K562 (cell line): Measurements from ENCODE around the gene NRXN2. TPM values are rescaled to one million over a fixed set of nuclear protein-coding genes. Genes with fewer than 3 reads are reported as not detected.
A peak's percentile ranks its signal among the peaks of the same experiment; 100 is the strongest.

Experiments used
- ATAC-seq: fragments of 200-7000 bp; cut with Tn5 transposase; 3 replicates; pipeline ENCODE4 v1.9.1; 2020; ENCODE audit warnings: moderate library complexity
- BruUV-seq: library from RNA; stranded (reverse); fragments of 400-500 nt; replicated peaks from 2 replicates; lab custom pipeline; 2021; lab: Mats Ljungman, UMichigan
- CTCF ChIA-PET: fragments of 300-600 bp; formaldehyde crosslinking; extraction: SDS; loops from one replicate; lab custom pipeline; 2021; ENCODE audit warnings: low intra/inter-chr PET ratio; lab: Yijun Ruan, JAX
- POLR2A ChIA-PET: fragments of 300-600, 350-650 bp; sonication (Branson Sonifier 250); formaldehyde crosslinking; extraction: SDS; loops from one replicate; lab custom pipeline; 2021; ENCODE audit warnings: antibody characterized with exemption, inconsistent platforms; lab: Yijun Ruan, JAX
- DNase-seq, 4 experiments: peaks; one replicate each; pipeline versions ENCODE4 v3.0.0 to v3.0.0-alpha.2; 2011 to 2018; ENCODE audit warnings: low spot score in 3 of 4, mixed read lengths in 3 of 4; ENCODE audit errors: extremely low read depth in 1 of 4
- FAIRE-seq: peaks from 2 replicates; lab custom pipeline; 2011; peaks lifted over from hg19 to GRCh38; lab: Jason Lieb, UNC
- H2AFZ ChIP-seq: 2 replicates; pipeline ENCODE4 v1.6.0; 2011; ENCODE audit warnings: low read depth, low read length, control low read depth, inconsistent platforms
- H3K27ac ChIP-seq: fragments of 200-600 bp; 3 replicates; pipeline ENCODE4 v1.8.0; 2011; ENCODE audit warnings: low read depth, mild to moderate bottlenecking, control low read depth, inconsistent platforms, low read length, moderate library complexity, mixed read lengths; ENCODE audit errors: extremely low read depth
- H3K27me3 ChIP-seq, 2 experiments: fragments of 300-600 bp in 1 of 2; 2 replicates in 1 of 2; 3 replicates in 1 of 2; pipeline versions ENCODE4 v1.6.0 to v1.8.0; 2011; ENCODE audit warnings: inconsistent platforms in 2 of 2, low read length in 2 of 2, mild to moderate bottlenecking in 1 of 2, mixed read lengths in 1 of 2, moderate library complexity in 1 of 2; ENCODE audit not compliant: control insufficient read depth in 2 of 2, insufficient read depth in 2 of 2
- H3K36me3 ChIP-seq: fragments of 300-600 bp; 3 replicates; pipeline ENCODE4 v1.8.0; 2011; ENCODE audit warnings: mild to moderate bottlenecking, low read length, inconsistent platforms; ENCODE audit not compliant: control insufficient read depth, insufficient read depth
- H3K4me1 ChIP-seq, 2 experiments: fragments of 200-600 bp in 1 of 2; replicated peaks in 1 of 2; 2 replicates in 1 of 2; 3 replicates in 1 of 2; pipeline versions ENCODE4 v1.5.1 to v1.8.0; 2011; ENCODE audit warnings: inconsistent platforms in 2 of 2, low read length in 2 of 2, mild to moderate bottlenecking in 1 of 2, mixed read lengths in 1 of 2, moderate library complexity in 1 of 2; ENCODE audit not compliant: control insufficient read depth in 2 of 2, insufficient read depth in 2 of 2
- H3K4me2 ChIP-seq: 2 replicates; pipeline ENCODE4 v1.6.1; 2011; ENCODE audit warnings: low read length, control low read depth, inconsistent platforms, mixed read lengths; ENCODE audit not compliant: insufficient read depth
- H3K4me3 ChIP-seq: fragments of 200-600 bp; sonication (generic), shearing (Covaris generic); 2 replicates; pipeline ENCODE4 v1.5.1; 2016; ENCODE audit warnings: control low read depth, inconsistent platforms
- H3K79me2 ChIP-seq: fragments of 200-600 bp; 3 replicates; pipeline ENCODE4 v1.8.0; 2011; ENCODE audit warnings: low read length, inconsistent platforms; ENCODE audit not compliant: control insufficient read depth, insufficient read depth
- H3K9ac ChIP-seq, 2 experiments: 2 replicates each; pipeline versions ENCODE4 v1.6.0 to v1.6.1; 2011; ENCODE audit warnings: low read depth in 2 of 2, low read length in 2 of 2, control low read depth in 1 of 2, inconsistent platforms in 1 of 2, mild to moderate bottlenecking in 1 of 2, mixed read lengths in 1 of 2; ENCODE audit not compliant: insufficient read depth in 1 of 2
- H3K9me1 ChIP-seq: one replicate; pipeline ENCODE4 v1.6.0; 2011; ENCODE audit warnings: inconsistent platforms, mild to moderate bottlenecking, low read length, moderate library complexity; ENCODE audit not compliant: control insufficient read depth, insufficient read depth
- H3K9me3 ChIP-seq: replicated peaks from 2 replicates; pipeline ENCODE4 v1.5.1; 2011; ENCODE audit warnings: low read depth, low read length, inconsistent platforms; ENCODE audit not compliant: control insufficient read depth, insufficient read depth
- H4K20me1 ChIP-seq: replicated peaks from 2 replicates; pipeline ENCODE4 v1.6.1; 2011; ENCODE audit warnings: low read length, inconsistent platforms, mixed read lengths; ENCODE audit not compliant: control insufficient read depth, insufficient read depth
- BRD9 ChIP-seq: fragments of 450-650 bp; IDR thresholded peaks from 2 replicates; pipeline ENCODE4 v1.6.1; 2018; ENCODE audit warnings: low read depth; ENCODE audit not compliant: partially characterized antibody
- CEBPG ChIP-seq, 3 experiments: fragments of 200-800 bp in 1 of 3; sonication (Bioruptor generic) in 1 of 3; sonication (generic) in 1 of 3; formaldehyde crosslinking in 1 of 3; IDR thresholded peaks in 2 of 3; conservative IDR thresholded peaks in 1 of 3; 2 replicates each; pipeline versions ENCODE4 v1.6.1 to v1.8.0; 2016 to 2022; ENCODE audit warnings: missing compliant biosample characterization in 2 of 3, missing genetic modification characterization in 2 of 3, mild to moderate bottlenecking in 1 of 3, missing genetic modification reagents in 1 of 3
- ZNF224 ChIP-seq: sonication (generic); formaldehyde crosslinking; IDR thresholded peaks from 2 replicates; pipeline ENCODE4 v1.8.0; 2022; ENCODE audit warnings: mild to moderate bottlenecking, missing genetic modification reagents
- WGBS: fragments of 100-300 bp; shearing (Covaris generic); methylation state at CpG from one replicate; pipeline ENCODE4 v1.1.6; 2016; ENCODE audit warnings: low coverage, mixed read lengths; ENCODE audit not compliant: insufficient coverage; ENCODE audit errors: missing lambda C conversion rate; 5-methylcytosine and 5-hydroxymethylcytosine counted together
- in situ Hi-C: fragments of 300-500 bp; cut with MboI; formaldehyde crosslinking; loops from 4 replicates; pipeline ENCODE4 v1.15.0; 2018; ENCODE audit warnings: inconsistent platforms, mixed read lengths
- intact Hi-C: fragments of 100-400 bp; cut with micrococcal nuclease; formaldehyde crosslinking; loops from 2 replicates; pipeline ENCODE4 v1.14.2; 2022
- polyA plus RNA-seq, 8 experiments: library from polyadenylated mRNA; depleted of rRNA in 4 of 8; stranded (reverse) in 5 of 8; unstranded in 3 of 8; fragments of >200 nt; fragmentation: Nextera tagmentation in 2 of 8; fragmentation: Illumina TruSeq in 1 of 8; extraction: Ambion mirVana in 2 of 8; extraction: Trizol in 1 of 8; gene quantifications; 2 replicates each; pipeline versions ENCODE4 v1.2.1 to v1.2.3, GENCODE V29; 2011 to 2014; ENCODE audit warnings: inconsistent platforms in 1 of 8, missing spikeins in 1 of 8
- total RNA-seq, 7 experiments: library from RNA; depleted of rRNA in 6 of 7; stranded (reverse); fragments of >200 nt in 6 of 7; fragmentation: Illumina TruSeq in 2 of 7; extraction: Trizol in 2 of 7; gene quantifications; 2 replicates each; pipeline versions ENCODE4 v1.2.1 to v1.2.3, GENCODE V29; 2011 to 2021; ENCODE audit warnings: low replicate concordance in 1 of 7
- TF ChIP-seq, protein P1 (sequence below), 2 experiments: fragments of 450-650 bp; formaldehyde crosslinking in 1 of 2; IDR thresholded peaks; 2 replicates each; pipeline versions ENCODE4 v1.4.0 to v1.6.1; 2014 to 2020; ENCODE audit warnings: mild to moderate bottlenecking in 2 of 2, borderline replicate concordance in 1 of 2, low read depth in 1 of 2

Gene NRXN2
- total and polyA plus RNA-seq, 9 of the 15 experiments (the other 6 are each of a cell fraction or from before 2014, with no cell fraction given) = 0.07 to 0.47 (median 0.15) TPM; not detected in 4

DNA sequence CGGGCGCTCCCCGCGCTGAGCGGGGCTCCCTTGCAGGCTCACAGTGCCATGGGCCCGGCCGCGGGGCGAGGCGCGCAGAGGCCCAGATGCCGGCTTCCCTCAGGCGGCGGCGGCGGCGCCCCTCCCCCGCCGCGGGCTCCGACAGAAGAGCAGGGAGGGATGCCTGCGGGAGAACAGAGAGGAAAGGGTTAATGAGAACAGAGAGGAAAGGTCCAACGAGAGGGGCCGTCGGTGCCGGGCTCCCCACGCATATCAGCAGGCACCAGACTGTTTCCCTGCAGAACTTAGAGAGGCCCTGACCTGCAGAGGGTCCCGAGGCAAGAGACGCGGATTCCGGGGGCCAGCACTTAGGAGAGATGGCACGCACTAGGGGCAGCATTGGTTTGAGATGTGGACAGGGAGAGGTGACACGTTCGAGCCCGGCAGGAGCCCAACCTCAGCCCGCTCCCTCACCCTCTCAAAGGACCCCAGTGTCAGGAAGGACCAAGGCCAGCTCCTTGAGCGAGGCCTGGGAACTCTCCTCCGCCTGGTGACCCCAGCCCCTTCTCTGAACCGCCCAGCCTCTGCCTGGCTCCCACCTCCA lies 9.1 kb downstream of the NRXN2 start:
- 4% methylated on average over 31 of the region's 39 CpGs for WGBS
- H2AFZ ChIP-seq = no peak overlapping the region
- no TSS peak for BruUV-seq
- intact Hi-C loops = no loop called here
- H3K36me3 ChIP-seq = no peaks in the 10 kb centered on the region
- no peak overlapping the region for H3K4me2 ChIP-seq
- TF ChIP-seq, protein P1, sequence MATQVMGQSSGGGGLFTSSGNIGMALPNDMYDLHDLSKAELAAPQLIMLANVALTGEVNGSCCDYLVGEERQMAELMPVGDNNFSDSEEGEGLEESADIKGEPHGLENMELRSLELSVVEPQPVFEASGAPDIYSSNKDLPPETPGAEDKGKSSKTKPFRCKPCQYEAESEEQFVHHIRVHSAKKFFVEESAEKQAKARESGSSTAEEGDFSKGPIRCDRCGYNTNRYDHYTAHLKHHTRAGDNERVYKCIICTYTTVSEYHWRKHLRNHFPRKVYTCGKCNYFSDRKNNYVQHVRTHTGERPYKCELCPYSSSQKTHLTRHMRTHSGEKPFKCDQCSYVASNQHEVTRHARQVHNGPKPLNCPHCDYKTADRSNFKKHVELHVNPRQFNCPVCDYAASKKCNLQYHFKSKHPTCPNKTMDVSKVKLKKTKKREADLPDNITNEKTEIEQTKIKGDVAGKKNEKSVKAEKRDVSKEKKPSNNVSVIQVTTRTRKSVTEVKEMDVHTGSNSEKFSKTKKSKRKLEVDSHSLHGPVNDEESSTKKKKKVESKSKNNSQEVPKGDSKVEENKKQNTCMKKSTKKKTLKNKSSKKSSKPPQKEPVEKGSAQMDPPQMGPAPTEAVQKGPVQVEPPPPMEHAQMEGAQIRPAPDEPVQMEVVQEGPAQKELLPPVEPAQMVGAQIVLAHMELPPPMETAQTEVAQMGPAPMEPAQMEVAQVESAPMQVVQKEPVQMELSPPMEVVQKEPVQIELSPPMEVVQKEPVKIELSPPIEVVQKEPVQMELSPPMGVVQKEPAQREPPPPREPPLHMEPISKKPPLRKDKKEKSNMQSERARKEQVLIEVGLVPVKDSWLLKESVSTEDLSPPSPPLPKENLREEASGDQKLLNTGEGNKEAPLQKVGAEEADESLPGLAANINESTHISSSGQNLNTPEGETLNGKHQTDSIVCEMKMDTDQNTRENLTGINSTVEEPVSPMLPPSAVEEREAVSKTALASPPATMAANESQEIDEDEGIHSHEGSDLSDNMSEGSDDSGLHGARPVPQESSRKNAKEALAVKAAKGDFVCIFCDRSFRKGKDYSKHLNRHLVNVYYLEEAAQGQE (IDR thresholded peaks at IDR 0.05; ENCODE audit: borderline replicate concordance) = peak; percentile 27; the same call in 1 of the 2 replicates
- TF ChIP-seq, protein P1 (CRISPR knock-in tag; IDR thresholded peaks at IDR 0.05; ENCODE audit: low read depth) = no peak
- no peak for TF ChIP-seq CEBPG (CRISPR knock-in tag; IDR thresholded peaks at IDR 0.05)
- TF ChIP-seq CEBPG (tag; conservative IDR thresholded peaks at IDR 0.05 in 1 of 2, IDR thresholded peaks at IDR 0.05 in 1 of 2) = no peak
- TF ChIP-seq BRD9 = no peak
- TF ChIP-seq ZNF224 (CRISPR knock-in tag) = no peak
- TF ChIP-seq, all 486 proteins: peak for 1
- Histone ChIP-seq H4K20me1 (peaks cover 19% of the 10 kb centered on the region), H3K4me1 (peaks cover 12 to 41% of the 10 kb centered on the region in 2 experiments), H3K79me2 (no peaks in the 10 kb centered on the region), H3K9me3 (no peaks in the 10 kb centered on the region; the same call in 1 of the 2 replicates), H3K9me1 (no peaks in the 10 kb centered on the region), H3K9ac (no peak overlapping the region), H3K27ac (no peak overlapping the region), H3K4me3 (no peak overlapping the region), H3K27me3 (peaks cover 33 to 54% of the 10 kb centered on the region in 2 experiments)
- ATAC-seq = no peak
- no peak for FAIRE-seq
- POLR2A ChIA-PET = interaction anchor here (0.9 to 1.1 kb wide), 3 partner anchors 8 to 15 kb away, joined by 3 read pairs; no protein-coding TSS in a partner anchor
- DNase-seq = peak in 1 of 4 experiments; percentile 27
- in situ Hi-C loops = no loop called here
- CTCF ChIA-PET = no interaction called here
